Measurements from ENCODE around the gene LBH. TPM values are rescaled to one million over a fixed set of nuclear protein-coding genes. Genes with fewer than 3 reads are reported as not detected.

LBH gene
- total and polyA plus RNA-seq, 2 of the 13 experiments (the other 11 are each of a cell fraction or from before 2014, with no cell fraction given), result 0.09 to 0.25 TPM

- TF ChIP-seq HNRNPK (IDR thresholded peaks at IDR 0.05; ENCODE audit: low read depth, low read length, poor library complexity, severe bottlenecking), result peak; percentile 7
- TF ChIP-seq CBX2 (IDR thresholded peaks at IDR 0.05; ENCODE audit: low read depth, low read length), result 0 out of 2 replicates have a peak, but pooled peaks have one; percentile 28
- TF ChIP-seq CBX2 (CRISPR knock-in tag; IDR thresholded peaks at IDR 0.05; ENCODE audit: low read depth), result no peak
- no peak for TF ChIP-seq ZNF224 (CRISPR knock-in tag; IDR thresholded peaks at IDR 0.05)
Measured at GRCh38 chr2:30231996-30232800, 864 bp downstream of the LBH start (continued).

GRCh38 chr2:30232801-30233130 is 1.4 kb downstream of the LBH start:
- Histone ChIP-seq H3K27me3 (ENCODE audit: control insufficient read depth in 1 of 2, insufficient read depth in 2 of 2, low read length in 2 of 2) (peaks cover 26 to 86% of the 10 kb centered on the region in 2 experiments), H3K4me3 (replicated peaks in 1 of 3; ENCODE audit: insufficient read depth in 1 of 3, low read depth in 2 of 3, low read length in 3 of 3) (peak overlapping the region in 2 of 3 experiments; percentile 33 to 69; a peak in 3 of 6 replicates), H3K4me2 (ENCODE audit: low read depth, low read length) (peak overlapping the region; percentile 65), H3K79me2 (ENCODE audit: insufficient read depth, low read length) (no peaks in the 10 kb centered on the region), H3K9ac (ENCODE audit: insufficient read depth, low read depth, low read length) (no peak overlapping the region), H3K4me1 (ENCODE audit: insufficient read depth, low read length) (no peaks in the 10 kb centered on the region), H2AFZ (ENCODE audit: low read length) (no peak overlapping the region), H3K27ac (ENCODE audit: extremely low read length, insufficient read depth, low read length) (no peak overlapping the region), H3K9me3 (ENCODE audit: low read length) (no peaks in the 10 kb centered on the region), H3K36me3 (replicated peaks in 1 of 2; ENCODE audit: control insufficient read depth in 1 of 2, insufficient read depth in 2 of 2, low read length in 2 of 2) (no peaks in the 10 kb centered on the region), H4K20me1 (ENCODE audit: insufficient read depth, low read length) (no peaks in the 10 kb centered on the region; the same call in 1 of the 2 replicates)
- in situ Hi-C loops (cut with HindIII; ENCODE audit: extremely low pct_ligation_motif_present, low pct_unique_long_range_greater_than_20kb), result no loop called here
- ChIA-PET CTCF (ENCODE audit: low intra/inter-chr PET ratio, low total read pairs) (no interaction called here), POLR2A (no interaction called here)
- WGBS (ENCODE audit: low lambda C conversion rate), result 2% methylated on average over 8 of the region's 8 CpGs
- FAIRE-seq, result no peak
- no peak for DNase-seq (ENCODE audit: low spot score)
- intact Hi-C loops (cut with micrococcal nuclease; ENCODE audit: unreplicated experiment), result no loop called here
- ATAC-seq, result peak; percentile 5; the same call in 1 of the 3 replicates
- no TSS peak for BruUV-seq (replicated peaks)
- no peak for TF ChIP-seq ZNF362 (CRISPR knock-in tag; IDR thresholded peaks at IDR 0.05; ENCODE audit: borderline replicate concordance)
- TF ChIP-seq SYNCRIP (IDR thresholded peaks at IDR 0.05; ENCODE audit: insufficient read depth, low read depth, low read length), result no peak
- TF ChIP-seq ZNF800 (CRISPR knock-in tag; IDR thresholded peaks at IDR 0.05), result 0 out of 2 replicates have a peak, but pooled peaks have one; percentile 64
- no peak for TF ChIP-seq DRAP1 (CRISPR knock-in tag; IDR thresholded peaks at IDR 0.05)
- TF ChIP-seq ZFP1 (CRISPR knock-in tag; IDR thresholded peaks at IDR 0.05), result no peak
- no peak for TF ChIP-seq SATB2 (CRISPR knock-in tag; IDR thresholded peaks at IDR 0.05)
- no peak for TF ChIP-seq RFX3 (CRISPR knock-in tag; IDR thresholded peaks at IDR 0.05)
- no peak for TF ChIP-seq KLF15 (CRISPR knock-in tag; IDR thresholded peaks at IDR 0.05; ENCODE audit: borderline replicate concordance)
- TF ChIP-seq RBM39 (IDR thresholded peaks at IDR 0.05; ENCODE audit: low read depth, low read length, poor library complexity, severe bottlenecking), result no peak
- TF ChIP-seq EZH2 (conservative IDR thresholded peaks at IDR 0.05; ENCODE audit: low read depth, low read length), result peak; percentile 84
- no peak for TF ChIP-seq THAP7 (CRISPR knock-in tag; IDR thresholded peaks at IDR 0.05)
- TF ChIP-seq DMTF1 (CRISPR knock-in tag; IDR thresholded peaks at IDR 0.05), result no peak
